ENCODE measurements around the gene PRKAG1.
"Not testable (repeated sequence)": the region's sequence is repeated elsewhere in the genome, so short reads cannot be mapped to it uniquely, and the experiment has no call there.

PRKAG1 gene

GRCh38 chr12:49018261-49019119 lies at the start of gene PRKAG1:
PRKAG1 (minus strand) TSS chr12:49018776; CDS start chr12:49018740, 36 bp downstream.
- peak; percentile 86 for ATAC-seq (ENCODE audit: low read depth)
- DNase-seq (ENCODE audit: low spot score) = peak; percentile 93
- H3K4me3 ChIP-seq (ENCODE audit: severe bottlenecking) = peak within 1 kb of the TSS; percentile 70
- H3K27ac ChIP-seq (ENCODE audit: poor library complexity, severe bottlenecking) = peak within 1 kb of the TSS; percentile 68
- peaks cover 5% of the 10 kb centered on the region for H3K4me1 ChIP-seq (ENCODE audit: insufficient read depth, poor library complexity, severe bottlenecking)
- no peaks in the 10 kb centered on the region for H3K9me3 ChIP-seq (ENCODE audit: severe bottlenecking)
- H3K36me3 ChIP-seq (ENCODE audit: low read depth) = peaks cover 37% of the 10 kb centered on the region
- peak; percentile 57 for TF ChIP-seq CTCF (IDR thresholded peaks at IDR 0.05; ENCODE audit: poor library complexity, severe bottlenecking)
- no peaks in the 10 kb centered on the region for H3K27me3 ChIP-seq (ENCODE audit: insufficient read depth, poor library complexity, severe bottlenecking)

GRCh38 chr12:49066120-49066519 lies 47.5 kb upstream of the PRKAG1 start:
- ATAC-seq (ENCODE audit: low read depth) (no peak), DNase-seq (ENCODE audit: low spot score) (no peak)
- Histone ChIP-seq H3K27me3 (ENCODE audit: insufficient read depth, poor library complexity, severe bottlenecking) (no peaks in the 10 kb centered on the region), H3K36me3 (ENCODE audit: low read depth) (no peaks in the 10 kb centered on the region), H3K4me1 (ENCODE audit: insufficient read depth, poor library complexity, severe bottlenecking) (peaks cover 6% of the 10 kb centered on the region), H3K4me3 (ENCODE audit: severe bottlenecking) (no peak overlapping the region), H3K27ac (ENCODE audit: poor library complexity, severe bottlenecking) (no peak overlapping the region), H3K9me3 (ENCODE audit: severe bottlenecking) (no peaks in the 10 kb centered on the region)
- no peak for TF ChIP-seq CTCF (IDR thresholded peaks at IDR 0.05; ENCODE audit: poor library complexity, severe bottlenecking)

- ATAC-seq (ENCODE audit: low read depth) (no peak), DNase-seq (ENCODE audit: low spot score) (no peak)
- Histone ChIP-seq H3K27ac (ENCODE audit: poor library complexity, severe bottlenecking) (no peak overlapping the region), H3K36me3 (ENCODE audit: low read depth) (no peaks in the 10 kb centered on the region), H3K4me1 (ENCODE audit: insufficient read depth, poor library complexity, severe bottlenecking) (peaks cover 3% of the 10 kb centered on the region), H3K27me3 (ENCODE audit: insufficient read depth, poor library complexity, severe bottlenecking) (no peaks in the 10 kb centered on the region), H3K4me3 (ENCODE audit: severe bottlenecking) (no peak overlapping the region), H3K9me3 (ENCODE audit: severe bottlenecking) (no peaks in the 10 kb centered on the region)
- no peak for TF ChIP-seq CTCF (IDR thresholded peaks at IDR 0.05; ENCODE audit: poor library complexity, severe bottlenecking)
Measured at GRCh38 chr12:49064767-49065152, 46.2 kb upstream of the PRKAG1 start.

GRCh38 chr12:49061916-49062315 lies 43.3 kb upstream of the PRKAG1 start:
- H3K36me3 ChIP-seq (ENCODE audit: low read depth); H3K27ac ChIP-seq (ENCODE audit: poor library complexity, severe bottlenecking); H3K9me3 ChIP-seq (ENCODE audit: severe bottlenecking); ATAC-seq (ENCODE audit: low read depth); H3K4me3 ChIP-seq (ENCODE audit: severe bottlenecking); DNase-seq (ENCODE audit: low spot score); H3K27me3 ChIP-seq (ENCODE audit: insufficient read depth, poor library complexity, severe bottlenecking): not testable (repeated sequence)
- peaks cover 11% of the 10 kb centered on the region for H3K4me1 ChIP-seq (ENCODE audit: insufficient read depth, poor library complexity, severe bottlenecking)

- H3K4me1 ChIP-seq (ENCODE audit: insufficient read depth, poor library complexity, severe bottlenecking) = peaks cover 11% of the 10 kb centered on the region
- peaks cover 11% of the 10 kb centered on the region for H3K36me3 ChIP-seq (ENCODE audit: low read depth)
- no peak for ATAC-seq (ENCODE audit: low read depth)
- TF ChIP-seq CTCF (IDR thresholded peaks at IDR 0.05; ENCODE audit: poor library complexity, severe bottlenecking) = no peak
- no peak for DNase-seq (ENCODE audit: low spot score)
- H3K9me3 ChIP-seq (ENCODE audit: severe bottlenecking) = no peaks in the 10 kb centered on the region
- peak overlapping the region; percentile 65 for H3K27ac ChIP-seq (ENCODE audit: poor library complexity, severe bottlenecking)
- peak overlapping the region; percentile 77 for H3K4me3 ChIP-seq (ENCODE audit: severe bottlenecking)
- no peaks in the 10 kb centered on the region for H3K27me3 ChIP-seq (ENCODE audit: insufficient read depth, poor library complexity, severe bottlenecking)
Measured at GRCh38 chr12:49061157-49061650, 42.6 kb upstream of the PRKAG1 start.
